Muscle of arm (tissue), 12 donors: ENCODE data around the gene SFXN3. TPM values are rescaled to one million over a fixed set of nuclear protein-coding genes. Genes with fewer than 3 reads are reported as not detected.

ENCODE experiments used
- DNase-seq: peaks from one replicate; pipeline ENCODE4 v3.0.0-alpha.2; 2013
- polyA plus RNA-seq, 12 donors: library from polyadenylated mRNA; unstranded; fragments of 120-200 nt; gene quantifications; one replicate each; pipeline ENCODE4 v1.2.1, GENCODE V29; 2013; ENCODE audit not compliant: insufficient read length in 12 of 12

Gene SFXN3
- polyA plus RNA-seq, 12 donors = 17.8 to 63.0 (median 21.3) TPM; not detected in 1

- no peak for DNase-seq
Observed at GRCh38 chr10:101035314-101035713, 4.3 kb downstream of the SFXN3 start.

GRCh38 chr10:101035916-101036702 lies 5.1 kb downstream of the SFXN3 start:
- no peak for DNase-seq

- no peak for DNase-seq
Observed at GRCh38 chr10:101036726-101037125, 5.7 kb downstream of the SFXN3 start.

- DNase-seq = no peak
Observed at GRCh38 chr10:101038484-101038883, 7.5 kb downstream of the SFXN3 start.

GRCh38 chr10:101040061-101040460 lies 9.0 kb downstream of the SFXN3 start:
- DNase-seq = no peak

GRCh38 chr10:101040851-101041250 lies 9.8 kb downstream of the SFXN3 start:
- no peak for DNase-seq

- DNase-seq = peak; percentile 91
Observed at GRCh38 chr10:101041252-101041761, 10.3 kb downstream of the SFXN3 start.

GRCh38 chr10:101042118-101042517 lies 11.1 kb downstream of the SFXN3 start:
- DNase-seq = no peak

- DNase-seq = peak; percentile 96
Observed at GRCh38 chr10:101042667-101043362, 11.8 kb downstream of the SFXN3 start.

GRCh38 chr10:101043363-101043707 lies 12.3 kb downstream of the SFXN3 start:
- no peak for DNase-seq

GRCh38 chr10:101044117-101044516 lies 13.1 kb downstream of the SFXN3 start:
- DNase-seq = no peak

GRCh38 chr10:101046332-101047238 lies 15.6 kb downstream of the SFXN3 start:
- no peak for DNase-seq

- no peak for DNase-seq
Observed at GRCh38 chr10:101047268-101047667, 16.2 kb downstream of the SFXN3 start.

GRCh38 chr10:101047961-101048892 lies 17.2 kb downstream of the SFXN3 start:
- no peak for DNase-seq

- DNase-seq = peak; percentile 39
Observed at GRCh38 chr10:101050208-101051069, 19.4 kb downstream of the SFXN3 start.

GRCh38 chr10:101052285-101052684 lies 21.3 kb downstream of the SFXN3 start:
- DNase-seq = no peak

- DNase-seq = no peak
Observed at GRCh38 chr10:101053516-101053915, 22.5 kb downstream of the SFXN3 start.

- no peak for DNase-seq
Observed at GRCh38 chr10:101054351-101054750, 23.3 kb downstream of the SFXN3 start.

- no peak for DNase-seq
Observed at GRCh38 chr10:101054876-101055275, 23.8 kb downstream of the SFXN3 start.

GRCh38 chr10:101055411-101055810 lies 24.4 kb downstream of the SFXN3 start:
- no peak for DNase-seq
